NK-92 (cell line): ENCODE results near the gene IMPA2.

ENCODE experiments used
- DNase-seq: peaks from one replicate; lab custom pipeline; 2025; ENCODE audit not compliant: unreplicated experiment; lab: John Stamatoyannopoulos, UW

The IMPA2 gene

DNA sequence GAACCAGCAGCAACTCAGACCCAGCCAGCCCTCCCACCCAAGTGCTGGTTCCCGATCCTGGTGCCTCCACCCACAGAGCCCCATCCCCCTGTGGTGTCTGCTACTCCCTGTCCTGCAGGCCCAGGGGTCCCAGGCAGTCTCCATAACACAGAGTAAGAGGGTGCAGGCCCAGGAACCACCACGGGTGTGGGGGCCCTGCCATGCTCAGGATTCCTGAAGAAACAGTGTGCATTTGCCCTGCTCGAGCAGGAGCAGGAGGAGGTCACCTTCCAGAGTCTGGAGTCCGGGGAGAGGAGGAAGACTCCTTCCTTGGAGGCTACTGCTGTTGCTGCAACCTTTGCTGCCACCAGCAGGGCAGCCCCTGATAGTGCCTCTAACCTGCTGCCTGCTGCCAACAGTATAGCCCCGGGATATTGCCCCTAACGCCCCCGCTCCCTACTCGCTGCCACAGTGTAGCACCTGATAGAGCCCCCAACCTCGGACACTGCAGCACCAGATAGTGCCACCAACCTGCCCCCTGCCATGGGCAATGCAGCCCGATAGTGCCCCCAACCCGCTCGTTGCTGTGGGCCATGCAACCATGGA, 65.5 kb downstream of the IMPA2 start:
- no peak for DNase-seq

GRCh38 chr18:12048010-12048826, 66.9 kb downstream of the IMPA2 start:
- DNase-seq: no peak

DNA sequence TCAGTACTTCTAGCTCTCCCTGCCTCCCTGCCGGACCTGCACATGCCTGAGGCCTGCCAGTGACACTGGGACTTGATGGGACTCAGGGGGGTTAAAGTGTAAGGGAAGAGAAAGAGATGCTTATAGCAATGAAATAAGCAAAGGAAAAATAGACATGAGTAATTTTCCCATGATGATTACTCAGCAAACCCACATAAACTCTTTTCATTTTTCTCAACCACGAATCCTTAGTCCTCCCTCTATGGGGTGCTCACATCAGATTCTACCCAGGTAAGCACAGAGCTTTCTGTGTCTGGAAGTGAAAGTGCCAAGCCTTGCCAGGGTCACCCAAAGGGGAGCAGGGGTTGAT, 67.5 kb downstream of the IMPA2 start:
- DNase-seq: no peak

DNA sequence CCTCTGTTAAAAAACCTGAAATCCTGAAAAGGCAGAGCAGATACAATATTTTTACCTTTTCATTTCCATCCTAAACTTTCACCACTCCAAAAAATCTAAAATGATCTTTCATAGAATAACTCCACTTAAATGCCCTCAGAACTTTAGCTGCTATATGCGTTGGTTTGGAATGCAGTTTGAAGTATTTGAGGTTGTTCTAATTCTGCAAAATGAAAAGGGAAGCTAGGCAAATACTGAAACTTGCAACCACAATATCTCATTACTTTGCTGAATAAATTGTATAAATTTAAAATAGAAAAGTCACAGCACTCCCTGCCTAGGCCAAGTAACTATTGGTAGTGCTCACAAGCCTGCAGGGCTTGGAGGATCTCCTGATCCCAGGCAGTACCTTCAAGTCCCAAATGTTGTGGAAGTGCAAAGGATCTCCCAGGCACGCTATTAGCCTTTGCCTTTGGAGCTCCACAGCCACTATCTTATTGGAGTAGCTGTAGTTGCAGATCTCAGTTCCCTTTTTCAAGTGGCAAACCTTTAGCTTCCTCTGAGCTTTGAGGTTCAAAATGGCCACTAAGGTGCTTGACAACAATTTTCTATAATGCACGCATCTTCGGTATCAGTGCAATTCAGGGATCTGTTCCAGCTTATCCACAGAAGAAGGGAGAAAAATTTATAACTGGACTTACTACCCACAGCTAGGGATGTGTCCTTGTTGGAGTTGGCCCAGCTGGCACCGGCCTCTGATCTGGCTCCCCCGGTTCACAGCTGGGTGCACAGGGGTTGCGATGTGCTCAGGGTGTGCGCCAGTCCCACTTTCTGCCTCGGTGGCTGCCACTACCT, 68.9 kb downstream of the IMPA2 start:
- no peak for DNase-seq

GRCh38 chr18:12052866-12053265, 71.6 kb downstream of the IMPA2 start:
- DNase-seq: no peak

DNA sequence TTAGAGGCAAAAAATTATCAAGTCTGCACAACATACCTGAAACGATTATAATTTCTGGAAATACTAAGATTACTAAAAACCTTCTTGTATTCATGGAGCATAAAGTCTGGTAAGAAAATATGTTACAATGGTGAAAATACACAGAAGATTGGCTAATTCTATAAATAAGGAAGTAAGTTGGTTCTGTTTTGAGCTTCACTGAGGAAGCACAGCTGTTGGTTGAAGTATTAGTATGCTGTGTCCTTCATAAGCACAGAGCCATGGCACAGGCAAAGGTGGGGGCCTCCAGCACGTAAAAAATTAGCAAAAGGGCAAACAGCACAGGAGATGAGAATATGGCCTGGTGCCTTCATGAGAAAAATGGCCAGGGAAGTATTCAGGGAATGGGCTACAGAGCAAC, 72.0 kb downstream of the IMPA2 start:
- DNase-seq: no peak

- DNase-seq: no peak
These were observed 75.0 kb downstream of the IMPA2 start for GRCh38 chr18:12056034-12056883.

GRCh38 chr18:12056884-12057402, 75.6 kb downstream of the IMPA2 start:
- DNase-seq: no peak

- DNase-seq: no peak
These were observed 76.2 kb downstream of the IMPA2 start for GRCh38 chr18:12057419-12058039.

DNA sequence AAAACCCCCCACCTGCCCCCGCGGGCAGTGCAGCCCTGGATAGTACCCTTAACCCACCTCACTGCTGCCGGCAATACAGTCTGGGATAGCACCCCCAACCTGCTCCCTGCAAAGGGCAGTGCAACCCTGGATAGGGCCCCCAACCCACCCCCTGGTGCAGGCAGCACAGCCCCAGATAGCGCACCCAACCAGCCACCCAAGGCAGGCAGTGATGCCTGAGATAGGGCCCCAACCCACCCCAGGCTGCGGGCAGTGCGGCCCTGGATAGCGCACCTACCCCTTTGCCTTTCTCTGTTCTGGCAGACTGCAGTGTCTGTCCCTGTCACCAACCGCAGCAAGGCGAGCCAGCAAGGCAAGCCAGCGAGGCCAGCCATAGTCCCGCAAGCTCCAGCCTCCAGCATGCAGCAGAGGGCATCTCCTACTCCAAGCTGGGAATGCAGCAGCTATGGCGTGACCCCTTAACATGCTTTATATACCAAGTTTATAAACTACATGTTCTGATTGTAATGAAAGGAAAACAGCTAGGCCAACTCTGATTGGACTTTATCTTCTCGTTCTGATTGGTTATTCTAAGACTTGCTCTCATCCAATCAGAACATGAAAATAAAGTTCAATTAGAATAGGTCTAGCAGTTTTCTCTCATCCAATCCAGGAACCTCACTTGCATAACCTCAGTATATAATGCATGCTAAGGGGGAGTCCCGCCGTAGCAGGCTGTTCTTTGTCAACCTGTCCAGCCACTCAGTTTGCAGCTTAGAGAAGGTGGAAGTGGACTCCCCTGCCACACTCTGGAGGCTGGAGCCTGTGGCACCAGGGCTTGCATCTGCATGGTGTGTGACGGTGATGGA, 78.3 kb downstream of the IMPA2 start:
- no peak for DNase-seq

- DNase-seq: no peak
These were observed 79.0 kb downstream of the IMPA2 start for GRCh38 chr18:12060182-12060870.

DNA sequence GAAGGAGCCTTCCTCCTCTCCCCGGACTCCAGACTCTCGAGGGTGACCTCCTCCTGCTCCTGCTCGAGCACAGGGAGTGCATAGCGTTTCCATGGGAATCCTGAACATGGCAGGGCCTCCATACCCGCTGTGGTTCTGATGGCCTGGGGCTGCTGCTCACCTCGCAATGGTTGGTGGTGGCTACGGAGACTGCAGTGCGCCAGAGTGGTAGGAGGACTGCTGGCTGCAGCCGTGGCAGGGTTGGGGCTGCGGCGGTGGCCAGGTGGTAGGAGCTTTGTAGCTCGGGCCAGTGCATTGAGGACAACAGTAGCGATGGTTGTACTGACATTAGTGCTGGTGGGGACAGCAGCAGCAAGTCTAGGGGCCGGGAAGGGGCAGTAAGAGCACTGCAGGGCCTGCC, 80.4 kb downstream of the IMPA2 start:
- no peak for DNase-seq

- no peak for DNase-seq
These were observed 81.7 kb downstream of the IMPA2 start for GRCh38 chr18:12062974-12063373.

DNA sequence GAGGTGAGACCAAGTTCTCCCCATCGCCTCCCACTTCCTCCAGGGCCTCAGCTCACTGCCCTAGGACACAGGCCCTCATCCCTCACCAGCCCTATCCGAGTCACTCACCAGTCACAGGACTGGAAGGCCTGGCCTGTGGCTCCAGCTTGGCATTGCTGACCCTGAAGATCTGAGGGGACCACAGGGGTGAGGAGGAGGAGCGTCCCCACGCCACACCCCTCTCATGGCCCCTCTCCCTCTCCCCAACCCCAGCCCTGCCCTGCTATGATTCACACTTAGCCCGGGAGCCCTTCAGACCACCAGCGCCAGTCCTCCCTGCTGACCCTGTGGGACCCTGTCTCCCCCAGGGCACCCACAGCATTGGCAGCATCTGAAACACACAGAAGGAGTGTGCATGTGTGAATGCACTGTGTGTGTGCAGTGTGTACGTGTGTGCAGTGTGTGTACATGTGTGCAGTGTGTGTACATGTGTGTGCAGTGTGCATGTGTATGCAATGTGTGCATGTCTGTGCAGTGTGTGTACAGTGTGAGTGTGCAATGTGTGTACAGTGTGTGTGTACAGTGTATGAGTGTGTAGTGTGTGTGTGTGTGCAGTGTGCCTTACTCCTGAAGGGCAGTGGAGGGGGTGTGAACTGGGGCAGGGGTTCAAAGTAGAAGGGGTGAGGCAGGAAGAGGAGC, 82.9 kb downstream of the IMPA2 start:
- no peak for DNase-seq

DNA sequence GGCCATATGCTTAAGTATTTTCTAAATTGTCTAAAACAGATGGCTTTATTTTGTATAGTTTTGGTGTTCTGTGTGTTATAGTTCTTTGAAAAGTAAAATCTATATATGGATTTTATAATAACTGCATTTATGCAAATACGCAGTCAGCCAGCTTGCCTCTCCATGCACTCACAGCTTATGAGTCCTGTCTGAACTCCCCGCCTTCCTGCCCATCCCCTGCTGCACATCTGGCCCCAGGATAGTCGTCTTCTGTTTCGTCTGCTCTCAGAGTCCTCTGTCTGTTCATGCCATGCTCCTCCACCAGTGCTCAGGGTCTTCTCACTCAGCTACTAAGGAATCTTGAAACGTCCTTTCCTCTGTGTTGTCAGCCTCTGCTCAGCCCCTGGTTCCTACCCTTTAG, 84.1 kb downstream of the IMPA2 start:
- no peak for DNase-seq

DNA sequence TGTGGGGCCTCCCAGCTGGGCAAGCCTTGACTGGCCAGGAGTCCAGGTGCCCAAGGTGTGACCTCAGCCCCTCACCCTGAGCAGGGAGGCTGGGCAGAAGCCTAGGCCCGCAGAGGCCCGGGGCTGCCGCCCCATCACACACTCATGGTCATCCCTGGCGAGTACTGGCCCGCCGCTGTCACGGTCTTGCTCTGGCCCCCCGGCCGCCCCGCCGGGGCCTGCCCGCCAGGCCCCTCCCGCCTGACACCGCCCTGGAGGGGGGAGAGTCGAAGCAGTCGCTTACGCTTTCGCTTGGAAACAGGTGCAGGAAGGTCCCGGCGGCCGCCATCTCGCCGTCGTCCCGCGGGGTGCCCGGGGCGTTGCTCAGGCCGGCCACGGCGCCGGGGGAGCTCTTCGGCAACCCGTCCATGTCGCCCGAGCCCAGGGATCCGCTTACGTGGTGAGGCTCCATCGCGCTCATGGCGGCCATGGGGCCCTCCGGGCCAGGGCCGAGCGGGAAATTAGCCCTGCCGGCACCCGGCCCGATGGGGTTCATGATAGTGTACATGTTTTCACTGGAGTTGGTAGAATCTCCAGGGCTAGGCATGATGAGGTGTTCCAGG, 85.7 kb downstream of the IMPA2 start:
- DNase-seq: no peak

GRCh38 chr18:12067671-12068070, 86.4 kb downstream of the IMPA2 start:
- no peak for DNase-seq
